ENCODE data around the gene CDC16.

- TF ChIP-seq CTCF (IDR thresholded peaks at IDR 0.05 in 2 of 3, conservative IDR thresholded peaks at IDR 0.05 in 1 of 3; ENCODE audit: borderline replicate concordance in 1 of 3, insufficient read depth in 1 of 3, low read depth in 2 of 3, low read length in 2 of 3) (no peak), CEBPB (IDR thresholded peaks at IDR 0.05; ENCODE audit: low read depth) (no peak), YY1 (IDR thresholded peaks at IDR 0.05; ENCODE audit: extremely low read depth, insufficient replicate concordance, low read depth, low read length) (no peak), EZH2 (IDR thresholded peaks at IDR 0.05) (no peak), SIN3A (IDR thresholded peaks at IDR 0.05; ENCODE audit: low read depth) (no peak), TCF7L2 (IDR thresholded peaks at IDR 0.05; ENCODE audit: borderline replicate concordance, extremely low read depth, insufficient read depth, insufficient read length) (no peak), POLR2A (IDR thresholded peaks at IDR 0.05; ENCODE audit: borderline replicate concordance, extremely low read depth, insufficient read depth, insufficient read length) (no peak)
These were observed 86.6 kb downstream of the CDC16 start for GRCh38 chr13:114321256-114321655.
